GM21515 (cell line): Measurements from ENCODE around the gene OR4X1.
"Not testable (repeated sequence)": the region's sequence is repeated elsewhere in the genome, so short reads cannot be mapped to it uniquely, and the experiment has no call there.

ENCODE experiments used
- ATAC-seq: cut with Tn5 transposase; IDR thresholded peaks from one replicate; pipeline ENCODE4 v1.9.1; 2021; ENCODE audit not compliant: unreplicated experiment

Gene OR4X1, protein sequence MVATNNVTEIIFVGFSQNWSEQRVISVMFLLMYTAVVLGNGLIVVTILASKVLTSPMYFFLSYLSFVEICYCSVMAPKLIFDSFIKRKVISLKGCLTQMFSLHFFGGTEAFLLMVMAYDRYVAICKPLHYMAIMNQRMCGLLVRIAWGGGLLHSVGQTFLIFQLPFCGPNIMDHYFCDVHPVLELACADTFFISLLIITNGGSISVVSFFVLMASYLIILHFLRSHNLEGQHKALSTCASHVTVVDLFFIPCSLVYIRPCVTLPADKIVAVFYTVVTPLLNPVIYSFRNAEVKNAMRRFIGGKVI

GRCh38 chr11:48263423-48263911 is at the start of gene OR4X1:
OR4X1 (plus strand) TSS chr11:48263861; CDS start chr11:48263861, 0 bp downstream.
- ATAC-seq: no peak

- ATAC-seq: no peak
Measured at GRCh38 chr11:48216510-48216909, 47.2 kb upstream of the OR4X1 start, which contains the start of gene OR4B1. OR4B1 (plus strand) TSS chr11:48216810; CDS start chr11:48216810, 0 bp downstream.

- no peak for ATAC-seq
Measured at GRCh38 chr11:48228761-48229160, 34.9 kb upstream of the OR4X1 start.

GRCh38 chr11:48230057-48230456 is 33.6 kb upstream of the OR4X1 start:
- ATAC-seq: not testable (repeated sequence)

- no peak for ATAC-seq
Measured at GRCh38 chr11:48237727-48238126, 25.9 kb upstream of the OR4X1 start.

DNA sequence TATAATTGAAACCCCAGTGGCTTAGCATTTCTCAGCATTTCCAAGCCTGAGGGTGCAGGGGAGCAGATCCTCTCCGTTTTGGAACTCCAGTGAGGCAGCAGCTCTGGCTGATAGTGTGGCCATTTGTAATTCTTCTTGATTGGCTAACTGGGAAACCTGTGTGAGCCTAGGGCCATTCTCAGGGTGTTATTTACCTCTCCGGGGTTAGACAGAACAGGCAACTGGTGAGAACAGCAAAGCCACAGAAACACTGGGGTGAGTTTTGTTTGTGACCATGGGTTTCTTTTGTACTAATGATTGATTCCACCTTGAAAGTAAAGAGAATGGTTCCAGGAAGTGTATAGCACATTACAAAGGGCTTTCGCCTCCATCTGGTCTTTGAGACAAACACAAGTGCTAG is 21.2 kb upstream of the OR4X1 start:
- no peak for ATAC-seq

- ATAC-seq: no peak
Measured at GRCh38 chr11:48244804-48245203, 18.9 kb upstream of the OR4X1 start, which contains the start of gene OR4X2. OR4X2 (plus strand) TSS chr11:48245104; CDS start chr11:48245104, 0 bp downstream.

DNA sequence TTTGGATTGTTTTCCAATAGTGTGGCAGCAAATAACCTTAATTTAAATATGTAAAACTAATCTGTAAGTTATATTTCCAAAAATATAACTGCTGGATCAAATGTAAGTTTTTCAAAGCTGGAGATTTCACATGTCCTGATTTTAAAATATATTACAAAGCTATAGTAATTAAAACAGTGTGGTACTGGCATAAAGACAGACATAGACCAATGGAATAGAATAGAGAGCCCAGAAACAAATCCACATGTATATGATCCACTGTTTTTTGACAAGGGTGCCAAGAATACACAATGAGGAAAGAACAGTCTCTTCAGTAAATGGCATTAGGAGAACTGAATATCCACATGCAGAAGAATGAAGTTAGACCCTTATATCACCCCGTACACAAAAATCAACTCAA is 14.8 kb upstream of the OR4X1 start:
- no peak for ATAC-seq

DNA sequence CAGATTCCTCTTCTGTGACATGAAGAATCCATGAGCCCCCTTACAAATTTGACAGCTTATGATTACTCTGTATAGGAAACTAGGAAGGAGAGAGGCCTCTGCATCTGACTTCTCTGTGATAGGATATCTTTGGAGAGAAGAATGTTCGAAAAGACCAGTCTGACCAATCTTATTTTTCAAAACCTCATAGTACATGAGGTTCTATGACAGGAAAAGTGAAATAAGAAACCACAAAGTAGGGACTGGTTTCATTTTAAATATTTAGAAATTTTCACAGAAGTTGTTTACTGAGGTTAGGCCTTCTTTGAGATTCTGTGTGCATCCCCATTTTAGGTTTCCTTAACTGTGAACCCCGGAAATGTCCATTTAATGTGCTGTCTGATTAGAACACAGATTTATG is 2.1 kb upstream of the OR4X1 start:
- ATAC-seq: no peak

- no peak for ATAC-seq
Measured at GRCh38 chr11:48270621-48271020, 7.0 kb downstream of the OR4X1 start.

DNA sequence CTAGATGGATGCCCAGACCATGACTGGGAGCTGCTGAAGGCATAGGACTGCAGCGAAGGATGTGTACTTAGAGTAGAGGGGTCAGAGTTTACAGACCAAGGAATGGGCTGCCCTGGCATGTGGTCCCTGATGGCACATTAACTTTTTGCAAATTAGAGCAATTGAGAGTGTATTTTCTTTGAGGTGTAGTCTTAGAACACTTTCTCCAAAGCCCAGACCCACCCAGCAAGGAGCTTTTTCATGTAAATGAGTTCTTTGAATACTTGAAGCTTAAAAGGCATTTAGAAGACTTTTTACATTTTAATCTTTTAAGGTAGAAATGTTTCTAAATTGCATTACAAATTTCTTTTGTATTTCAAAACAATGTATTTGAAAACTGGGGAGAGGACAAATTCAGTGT is 8.9 kb downstream of the OR4X1 start:
- ATAC-seq: no peak

- no peak for ATAC-seq
Measured at GRCh38 chr11:48305923-48306322, 42.3 kb downstream of the OR4X1 start, which contains the start of gene OR4S1. OR4S1 (plus strand) TSS chr11:48306223; CDS start chr11:48306223, 0 bp downstream.

DNA sequence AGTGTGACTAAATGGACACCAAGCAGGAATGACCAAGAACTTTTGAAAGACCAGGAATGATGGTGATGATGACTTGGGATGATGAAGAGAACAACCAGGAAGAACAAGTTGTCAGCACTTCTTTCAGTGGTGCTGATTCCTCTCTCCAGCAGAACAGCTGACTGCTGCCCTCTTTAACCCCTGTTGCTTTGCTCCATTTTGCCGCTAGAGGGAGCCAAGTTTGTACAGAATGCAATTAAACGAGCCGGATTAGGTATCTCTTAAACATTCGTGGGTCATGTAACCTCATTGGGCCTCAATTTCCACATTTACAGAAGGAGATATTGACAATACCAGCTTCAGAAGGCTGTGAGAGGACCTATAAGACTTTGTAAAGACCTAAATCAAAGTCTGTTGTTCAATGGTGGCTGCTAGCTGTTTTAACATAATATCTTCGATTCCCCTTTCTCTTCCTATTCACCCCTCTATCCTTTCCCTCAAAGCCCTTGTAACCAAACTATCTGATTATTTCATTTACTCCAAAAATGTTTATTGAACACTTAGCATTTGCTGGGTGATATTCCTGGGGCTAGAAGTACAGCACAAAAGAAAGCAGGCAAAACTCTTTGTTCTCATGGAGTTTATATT is 44.2 kb downstream of the OR4X1 start:
- ATAC-seq: peak; percentile 88

DNA sequence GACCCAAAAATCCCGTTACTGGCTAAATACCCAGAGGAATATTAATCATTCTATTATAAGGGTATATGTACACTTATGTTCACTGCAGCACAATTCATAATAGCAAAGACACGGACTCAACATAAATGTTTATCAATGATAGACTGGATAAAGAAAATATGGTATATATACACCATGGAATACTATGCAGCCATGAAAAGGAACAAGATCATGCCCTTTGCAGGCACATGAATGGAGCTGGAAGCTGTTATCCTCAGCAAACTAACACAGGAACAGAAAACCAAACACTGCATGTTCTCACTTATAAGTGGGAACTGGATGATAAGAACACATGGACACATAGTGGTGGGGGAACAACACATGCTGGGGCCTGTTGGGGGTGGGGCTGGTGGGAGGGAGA is 49.9 kb downstream of the OR4X1 start:
- ATAC-seq: not testable (repeated sequence)
